ENCODE data around the gene N4BP2L2. TPM values are rescaled to one million over a fixed set of nuclear protein-coding genes. Genes with fewer than 3 reads are reported as not detected.

Gene N4BP2L2
- total RNA-seq, 2 experiments from 2014 or later: 57.5 to 76.3 TPM

GRCh38 chr13:32499538-32500210, 38.9 kb downstream of the N4BP2L2 start:
- no peaks in the 10 kb centered on the region for H4K20me1 ChIP-seq (ENCODE audit: insufficient read depth, low read length)
- no peak for DNase-seq (ENCODE audit: low spot score)
- POLR2A ChIA-PET: interaction anchor here (0.7 to 1.0 kb wide), 2 partner anchors 17 to 1034 kb away, joined by 3 to 4 read pairs; no protein-coding TSS in a partner anchor
- H3K4me3 ChIP-seq (ENCODE audit: low read depth, low read length, poor library complexity, severe bottlenecking): no peak overlapping the region
- intact Hi-C loops (cut with micrococcal nuclease; ENCODE audit: unreplicated experiment): no loop called here
- BruUV-seq (replicated peaks): no TSS peak
- H3K9me3 ChIP-seq (ENCODE audit: low read length): no peaks in the 10 kb centered on the region
- H3K9me2 ChIP-seq (ENCODE audit: insufficient read depth, low read length): no peaks in the 10 kb centered on the region
- no peak overlapping the region for H3K27ac ChIP-seq (ENCODE audit: low read depth, low read length, poor library complexity, severe bottlenecking)
- CTCF ChIA-PET (ENCODE audit: unreplicated experiment): no interaction called here
- no peak overlapping the region for H3K4me2 ChIP-seq (ENCODE audit: low read length)
- H2AFZ ChIP-seq (ENCODE audit: low read length): no peak overlapping the region
- no peaks in the 10 kb centered on the region for H3K79me2 ChIP-seq (ENCODE audit: insufficient read depth, low read depth, low read length)
- no peaks in the 10 kb centered on the region for H3K4me1 ChIP-seq (ENCODE audit: insufficient read depth, low read length, poor library complexity, severe bottlenecking)
- TF ChIP-seq EZH2phosphoT487 (IDR thresholded peaks at IDR 0.05; ENCODE audit: borderline replicate concordance, low read depth, low read length) (no peak), CTCF (conservative IDR thresholded peaks at IDR 0.05; ENCODE audit: low read length) (no peak)
- H3K36me3 ChIP-seq (ENCODE audit: insufficient read depth, low read length): no peaks in the 10 kb centered on the region

- Histone ChIP-seq H3K9me2 (ENCODE audit: insufficient read depth, low read length) (no peaks in the 10 kb centered on the region), H3K4me2 (ENCODE audit: low read length) (no peak overlapping the region), H3K4me3 (ENCODE audit: low read depth, low read length, poor library complexity, severe bottlenecking) (no peak overlapping the region), H2AFZ (ENCODE audit: low read length) (no peak overlapping the region), H3K27ac (ENCODE audit: low read depth, low read length, poor library complexity, severe bottlenecking) (no peak overlapping the region), H3K9me3 (ENCODE audit: low read length) (no peaks in the 10 kb centered on the region), H3K4me1 (ENCODE audit: insufficient read depth, low read length, poor library complexity, severe bottlenecking) (no peaks in the 10 kb centered on the region), H3K36me3 (ENCODE audit: insufficient read depth, low read length) (no peaks in the 10 kb centered on the region), H3K79me2 (ENCODE audit: insufficient read depth, low read depth, low read length) (no peaks in the 10 kb centered on the region), H4K20me1 (ENCODE audit: insufficient read depth, low read length) (no peaks in the 10 kb centered on the region)
- no peak for DNase-seq (ENCODE audit: low spot score)
- BruUV-seq (replicated peaks): no TSS peak
- TF ChIP-seq CTCF (conservative IDR thresholded peaks at IDR 0.05; ENCODE audit: low read length) (no peak), EZH2phosphoT487 (IDR thresholded peaks at IDR 0.05; ENCODE audit: borderline replicate concordance, low read depth, low read length) (no peak)
- intact Hi-C loops (cut with micrococcal nuclease; ENCODE audit: unreplicated experiment): no loop called here
- ChIA-PET CTCF (ENCODE audit: unreplicated experiment) (no interaction called here), POLR2A (interaction anchor here (0.6 kb wide), 1 partner anchor 194 kb away, joined by 3 read pairs; no protein-coding TSS in a partner anchor)
These were observed 41.0 kb downstream of the N4BP2L2 start for GRCh38 chr13:32497589-32497988.

GRCh38 chr13:32496599-32497160, 41.9 kb downstream of the N4BP2L2 start:
- H3K79me2 ChIP-seq (ENCODE audit: insufficient read depth, low read depth, low read length): no peaks in the 10 kb centered on the region
- no peak overlapping the region for H3K27ac ChIP-seq (ENCODE audit: low read depth, low read length, poor library complexity, severe bottlenecking)
- H4K20me1 ChIP-seq (ENCODE audit: insufficient read depth, low read length): no peaks in the 10 kb centered on the region
- H3K4me2 ChIP-seq (ENCODE audit: low read length): no peak overlapping the region
- ChIA-PET POLR2A (interaction anchor here (1.1 kb wide), 1 partner anchor 28 kb away, joined by 3 read pairs; no protein-coding TSS in a partner anchor), CTCF (ENCODE audit: unreplicated experiment) (no interaction called here)
- H3K4me3 ChIP-seq (ENCODE audit: low read depth, low read length, poor library complexity, severe bottlenecking): no peak overlapping the region
- no peak for TF ChIP-seq CTCF (conservative IDR thresholded peaks at IDR 0.05; ENCODE audit: low read length)
- no peak for TF ChIP-seq EZH2phosphoT487 (IDR thresholded peaks at IDR 0.05; ENCODE audit: borderline replicate concordance, low read depth, low read length)
- intact Hi-C loops (cut with micrococcal nuclease; ENCODE audit: unreplicated experiment): no loop called here
- H3K9me3 ChIP-seq (ENCODE audit: low read length): no peaks in the 10 kb centered on the region
- no peaks in the 10 kb centered on the region for H3K9me2 ChIP-seq (ENCODE audit: insufficient read depth, low read length)
- H3K36me3 ChIP-seq (ENCODE audit: insufficient read depth, low read length): no peaks in the 10 kb centered on the region
- no peaks in the 10 kb centered on the region for H3K4me1 ChIP-seq (ENCODE audit: insufficient read depth, low read length, poor library complexity, severe bottlenecking)
- no peak for DNase-seq (ENCODE audit: low spot score)
- no TSS peak for BruUV-seq (replicated peaks)
- no peak overlapping the region for H2AFZ ChIP-seq (ENCODE audit: low read length)

Measured in OCI-LY7 (cell line).